GM21576 (cell line): ENCODE data around the gene ADGRL2.

Source experiments
- ATAC-seq: cut with Tn5 transposase; IDR thresholded peaks from one replicate; pipeline ENCODE4 v1.9.1; 2021; ENCODE audit warnings: mild to moderate bottlenecking, moderate library complexity; ENCODE audit not compliant: unreplicated experiment

ADGRL2 gene

DNA sequence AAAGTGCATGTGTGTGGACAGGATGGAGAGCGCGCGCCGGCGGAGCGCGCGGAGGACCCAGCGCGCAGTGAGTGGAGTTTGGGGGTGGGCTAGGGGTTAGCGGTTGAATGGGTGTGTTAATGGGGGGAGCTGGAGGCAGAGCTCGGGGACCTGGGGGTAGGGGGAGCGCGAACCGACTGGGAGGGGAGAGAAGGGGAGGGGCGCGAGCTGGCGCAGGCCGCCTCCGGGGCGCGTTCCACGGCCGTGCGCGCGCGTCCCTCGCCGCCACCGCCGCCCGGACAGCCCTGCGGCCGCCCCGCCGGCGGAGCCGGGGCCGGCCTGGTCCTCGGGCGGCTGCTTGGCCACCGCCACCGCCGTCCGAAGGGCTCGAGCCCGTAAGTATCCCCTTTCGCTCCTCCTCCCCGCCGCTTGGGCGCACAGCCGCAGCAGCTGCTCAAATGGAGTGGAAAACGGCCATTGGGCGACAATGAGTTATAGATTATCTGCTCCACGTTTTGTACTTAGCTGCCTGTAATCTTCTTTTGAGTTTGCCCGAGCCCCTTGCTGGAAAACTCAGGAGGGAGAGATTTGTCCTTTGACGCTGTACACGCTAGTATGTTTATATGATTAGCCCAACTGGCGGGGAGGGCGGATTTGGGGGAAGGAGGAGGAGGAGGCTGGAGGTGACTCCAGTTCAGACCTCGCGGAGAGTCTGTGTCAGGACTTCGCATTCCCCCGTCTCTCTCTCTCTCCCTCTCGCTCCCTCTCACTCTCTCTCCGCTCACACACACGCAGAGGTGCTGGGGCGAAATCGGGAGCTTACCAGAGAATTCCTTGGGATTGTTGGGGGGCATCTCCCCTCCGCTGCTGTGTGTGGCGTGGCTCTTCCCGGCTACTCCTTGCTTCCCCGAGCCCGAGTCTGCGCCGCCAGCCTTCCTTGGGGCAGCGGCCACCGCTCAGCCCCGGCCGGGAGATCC lies at the start of gene ADGRL2:
TSS of gene ADGRL2 (plus strand) at position 240 of the 956 bp plus-strand sequence. CDS start 36,051 bp downstream, outside the sequence.
- no peak for ATAC-seq

DNA sequence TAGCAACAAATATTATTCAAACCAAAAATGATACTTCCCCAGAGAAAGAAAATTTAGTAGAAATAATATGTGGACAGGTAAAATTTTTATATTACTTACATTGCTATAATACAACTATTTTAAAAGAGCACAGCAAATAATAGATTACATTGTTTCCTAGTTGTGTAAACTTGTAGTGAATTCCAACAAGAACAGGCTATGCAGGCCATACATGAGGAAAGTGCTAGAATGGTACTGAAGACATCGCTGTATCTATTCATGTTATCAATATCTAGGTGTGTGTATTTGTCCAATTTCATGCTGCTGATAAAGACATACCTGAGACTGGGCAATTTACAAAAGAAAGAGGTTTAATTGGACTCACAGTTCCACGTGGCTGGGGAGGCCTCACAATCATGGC lies 47.9 kb upstream of the ADGRL2 start:
- ATAC-seq = no peak

DNA sequence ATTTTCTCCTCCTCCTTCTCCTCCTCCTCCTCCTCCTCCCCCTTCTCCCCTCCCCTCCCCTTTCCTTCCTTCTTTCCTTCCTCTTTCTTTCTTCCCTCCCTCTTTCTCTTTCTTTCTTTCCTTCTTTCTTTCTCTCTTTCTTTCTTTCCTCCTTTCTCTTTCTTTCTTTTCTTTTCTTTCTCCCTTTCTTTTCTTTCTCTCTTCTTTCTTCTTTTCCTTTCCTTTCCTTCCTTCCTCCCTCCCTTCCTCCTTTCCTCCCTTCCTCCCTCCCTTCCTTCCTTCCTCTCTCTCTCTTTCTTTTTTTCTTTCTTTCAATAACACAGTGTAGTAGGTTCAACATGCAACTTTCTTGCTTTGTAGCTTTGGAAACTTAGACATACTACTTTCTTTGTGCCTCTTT lies 46.3 kb upstream of the ADGRL2 start:
- ATAC-seq = no peak

DNA sequence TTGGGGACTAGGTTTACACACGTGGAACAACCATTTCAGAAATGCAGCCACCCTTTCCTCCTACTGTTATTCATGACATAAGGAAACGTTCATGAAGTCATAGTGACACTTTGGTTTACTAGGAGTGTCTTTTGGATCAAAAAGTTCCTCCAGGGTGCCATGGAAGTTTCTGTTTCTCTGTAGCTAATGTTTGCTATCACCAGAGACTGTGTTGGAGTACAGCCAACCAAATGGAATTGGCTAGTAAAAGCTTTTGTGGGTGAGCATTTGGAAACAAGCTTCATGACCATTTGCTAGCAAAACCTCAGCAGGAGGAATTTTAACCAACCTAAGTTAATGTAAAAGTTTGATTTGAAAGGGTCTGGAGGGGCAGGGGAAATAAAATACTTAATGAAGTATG lies 43.9 kb upstream of the ADGRL2 start:
- ATAC-seq = no peak

DNA sequence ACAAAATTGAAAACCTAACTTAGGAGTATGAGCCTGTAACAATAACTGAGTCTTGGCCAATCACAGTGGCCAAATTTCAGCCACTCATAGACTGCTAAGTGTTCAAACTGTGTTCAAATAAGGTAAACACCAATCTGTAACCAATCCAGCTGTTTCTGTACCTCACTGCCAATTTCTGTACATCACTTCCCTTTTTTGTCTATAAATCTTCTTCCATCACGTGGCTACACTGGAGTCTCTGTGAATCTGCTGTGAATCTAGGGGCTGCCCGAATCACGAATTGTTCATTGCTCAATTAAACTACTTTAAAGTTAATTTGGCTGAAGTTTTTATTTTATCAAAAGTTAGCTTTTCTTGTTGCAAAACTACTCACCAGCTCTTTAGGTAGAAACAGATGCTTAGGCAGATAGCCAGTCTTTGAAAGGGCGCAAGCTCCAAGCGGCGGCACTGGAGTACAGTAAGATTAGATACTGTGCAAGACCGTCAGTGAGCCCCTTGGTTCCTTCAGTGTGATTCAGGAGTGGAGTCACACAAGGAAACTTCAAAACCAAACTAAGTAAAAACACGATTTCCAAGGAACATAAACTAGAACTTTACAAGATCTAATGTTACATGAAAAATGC lies 43.2 kb upstream of the ADGRL2 start:
- ATAC-seq = no peak

DNA sequence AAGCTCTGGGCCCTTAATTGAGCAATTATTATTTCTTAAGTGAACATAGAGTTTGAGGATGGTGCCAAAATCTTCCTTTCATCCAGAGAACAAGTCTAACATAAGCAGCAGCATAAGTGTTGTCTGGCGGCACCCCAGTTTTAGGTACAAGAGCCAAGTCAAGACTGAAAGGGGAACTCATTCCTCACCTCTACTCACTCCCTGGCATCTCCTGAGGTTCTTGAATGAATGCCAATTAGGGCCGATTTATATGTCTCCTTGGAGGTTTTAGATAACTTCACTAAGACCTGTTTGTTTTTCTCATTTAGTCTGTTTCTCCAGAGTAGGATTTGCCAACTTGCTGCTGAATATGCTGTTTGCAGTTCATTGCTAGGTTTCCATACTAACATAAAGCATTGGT lies 42.6 kb upstream of the ADGRL2 start:
- ATAC-seq = no peak

DNA sequence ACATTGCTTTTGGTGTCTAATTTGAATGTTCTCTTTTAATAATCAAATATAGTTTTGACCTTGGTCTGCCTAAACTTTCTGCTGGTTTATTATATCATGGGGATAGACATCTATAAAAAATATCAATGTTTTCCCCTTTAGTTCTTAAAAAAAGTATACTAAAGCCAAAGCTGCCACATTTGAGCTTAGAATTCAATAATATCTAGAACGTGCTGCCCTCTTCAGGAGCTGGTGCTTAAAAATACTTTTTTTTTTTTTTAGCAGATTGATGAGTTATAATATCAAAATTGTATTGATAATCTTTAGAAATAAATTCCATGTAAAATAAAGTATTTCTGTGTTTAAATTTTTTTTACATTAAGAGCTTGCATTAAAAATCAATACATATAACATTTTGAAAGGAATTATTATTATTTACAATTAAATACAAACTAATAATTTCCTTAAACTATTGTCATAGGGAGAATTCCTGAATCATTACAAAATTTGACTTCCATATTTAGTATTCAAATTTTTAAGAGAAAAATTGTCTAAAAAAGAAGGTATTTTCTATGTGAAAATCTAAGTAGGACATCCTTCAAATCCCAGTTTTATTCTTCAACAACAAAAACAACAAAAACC lies 40.1 kb upstream of the ADGRL2 start:
- no peak for ATAC-seq

DNA sequence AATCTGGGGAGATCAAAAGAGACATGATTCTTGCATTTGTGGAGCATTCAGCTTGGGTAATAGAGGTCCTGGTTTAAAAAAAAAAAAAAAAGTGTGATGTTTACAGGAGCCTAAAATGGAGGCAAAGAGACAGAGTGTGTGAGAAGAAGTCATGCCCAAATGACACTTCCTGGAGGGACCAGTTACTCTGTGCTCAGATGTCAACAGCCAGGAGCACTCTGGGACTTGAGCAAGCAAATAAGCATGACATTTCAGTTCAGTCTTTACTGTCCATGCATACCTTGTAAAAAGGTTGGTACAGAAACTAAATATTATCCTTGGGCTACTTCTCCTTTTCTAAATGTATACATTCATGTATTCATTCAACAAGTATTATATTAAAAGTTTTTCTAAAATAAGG lies 25.2 kb upstream of the ADGRL2 start:
- ATAC-seq = no peak

DNA sequence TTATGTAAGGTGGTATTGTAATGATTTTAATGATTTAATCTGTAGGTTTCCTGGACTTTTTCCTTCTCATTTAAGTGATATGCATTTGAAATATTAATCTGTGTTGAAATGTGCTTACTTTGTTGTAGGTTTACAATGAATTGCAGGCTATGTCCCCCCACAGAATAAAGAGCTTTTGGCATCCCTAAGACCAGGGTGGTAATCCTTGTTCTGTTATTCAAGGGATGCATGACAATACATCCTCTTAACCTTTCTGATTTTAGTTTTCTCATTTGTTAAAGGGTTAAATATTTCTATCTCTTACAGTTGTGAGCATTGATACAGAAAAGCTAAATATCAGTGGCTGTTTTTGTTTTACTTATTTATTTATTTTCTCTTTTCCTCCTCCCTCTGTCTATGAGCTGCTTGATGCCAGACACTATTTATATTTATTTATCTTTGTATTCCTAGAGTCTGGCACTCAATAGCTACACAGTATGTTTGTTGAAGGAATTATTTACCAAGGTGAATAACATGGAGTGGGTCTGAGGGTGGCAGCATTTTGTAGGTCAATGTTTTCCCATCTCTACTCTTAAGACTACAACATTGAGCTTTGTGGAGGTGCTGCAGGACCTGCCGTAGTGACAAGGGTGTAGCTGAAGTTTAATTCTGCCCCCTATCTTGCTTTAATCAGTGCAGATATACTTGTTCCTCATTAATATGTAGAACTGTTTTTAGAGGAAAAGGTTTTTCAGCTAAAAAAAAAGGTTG lies 19.9 kb upstream of the ADGRL2 start:
- ATAC-seq = no peak

DNA sequence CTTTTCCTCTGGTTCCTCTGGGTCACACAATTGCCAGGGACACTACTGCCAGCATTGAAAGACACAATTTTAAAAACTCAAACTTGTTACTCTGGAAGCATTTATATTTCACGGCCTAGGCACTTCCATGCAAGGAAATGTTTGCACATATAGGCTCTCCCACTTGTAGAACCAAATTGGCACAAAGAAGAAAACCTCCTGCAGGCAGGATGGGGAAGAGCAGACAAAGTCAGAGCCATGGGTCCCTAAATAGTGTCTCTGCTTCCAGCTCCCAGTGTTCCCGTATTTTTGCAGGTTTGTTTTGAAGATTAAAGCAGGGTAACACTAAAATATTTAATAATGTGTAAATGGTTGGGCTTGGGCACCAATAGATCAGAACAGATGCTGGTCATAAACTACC lies 19.0 kb upstream of the ADGRL2 start:
- ATAC-seq = no peak

DNA sequence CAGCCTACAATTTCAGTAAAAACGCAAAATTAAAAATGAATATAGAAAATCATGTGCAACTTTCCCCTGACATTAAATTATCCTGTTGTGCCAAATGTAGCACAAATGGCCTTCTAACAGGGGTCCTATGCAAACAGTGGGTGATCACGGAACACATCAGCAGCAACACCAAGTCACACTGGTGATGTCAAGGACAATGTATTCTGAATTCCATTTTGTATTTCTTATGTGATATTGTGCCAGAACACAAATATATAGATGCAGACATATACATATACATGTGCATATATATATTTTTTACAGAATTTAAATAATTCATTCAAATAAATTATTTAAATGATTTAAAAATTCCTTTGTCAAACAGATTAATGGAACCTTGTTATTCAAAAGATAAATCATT lies 8.6 kb upstream of the ADGRL2 start:
- no peak for ATAC-seq

DNA sequence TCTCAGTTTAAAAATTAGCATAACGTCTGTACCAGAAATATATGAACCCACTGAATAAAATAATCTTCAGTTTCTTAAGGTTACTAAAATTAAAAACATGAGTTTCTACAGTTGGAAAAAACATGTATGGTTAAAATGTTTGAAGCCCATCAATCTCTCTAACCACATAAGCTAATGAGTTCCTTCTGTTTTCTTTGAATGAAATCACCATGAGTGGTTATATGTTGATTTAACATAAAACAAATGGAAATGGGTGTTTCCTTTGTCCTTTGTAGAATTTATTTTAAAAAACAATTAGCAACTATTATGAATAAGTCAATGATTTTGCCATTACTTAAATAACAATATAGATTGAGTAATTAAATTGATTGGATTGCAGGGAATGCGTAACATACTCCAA lies 3.0 kb upstream of the ADGRL2 start:
- ATAC-seq = no peak

DNA sequence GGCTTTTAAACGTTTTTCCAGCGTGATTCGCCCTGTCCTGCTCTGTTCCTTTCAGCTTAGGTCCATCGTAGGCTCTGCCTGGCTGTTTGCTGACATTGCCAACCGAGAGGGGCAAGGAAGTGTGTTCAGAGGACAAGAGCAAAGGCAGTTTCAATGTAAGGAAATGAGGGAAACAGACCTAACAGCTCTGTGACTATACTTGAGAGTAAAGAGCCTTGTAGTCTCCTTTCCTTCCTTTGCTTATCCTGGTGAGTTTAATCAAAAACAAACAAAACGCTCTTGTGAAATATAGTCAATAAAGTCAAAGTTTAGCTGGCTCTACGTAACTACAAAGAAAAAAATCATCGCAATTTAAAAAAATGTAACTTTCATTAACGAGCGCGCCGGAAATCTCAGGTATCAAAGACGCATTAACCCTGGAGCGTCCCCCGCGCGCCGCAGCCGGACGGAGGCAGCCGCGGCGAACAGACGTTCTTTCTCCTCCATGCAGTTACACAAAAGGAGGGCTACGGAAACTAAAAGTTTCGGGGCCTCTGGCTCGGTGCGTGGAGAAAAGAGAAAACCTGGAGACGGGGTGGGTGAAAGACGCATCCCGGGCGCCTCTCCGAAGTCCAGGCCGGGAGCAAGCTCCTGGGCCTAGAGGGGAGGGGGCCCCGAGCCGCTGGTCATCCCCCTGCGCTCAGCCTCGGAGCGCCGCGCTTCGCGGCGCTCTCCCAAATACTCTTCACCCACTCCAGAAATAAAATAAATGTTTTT lies 617 bp upstream of the ADGRL2 start:
- ATAC-seq = no peak

DNA sequence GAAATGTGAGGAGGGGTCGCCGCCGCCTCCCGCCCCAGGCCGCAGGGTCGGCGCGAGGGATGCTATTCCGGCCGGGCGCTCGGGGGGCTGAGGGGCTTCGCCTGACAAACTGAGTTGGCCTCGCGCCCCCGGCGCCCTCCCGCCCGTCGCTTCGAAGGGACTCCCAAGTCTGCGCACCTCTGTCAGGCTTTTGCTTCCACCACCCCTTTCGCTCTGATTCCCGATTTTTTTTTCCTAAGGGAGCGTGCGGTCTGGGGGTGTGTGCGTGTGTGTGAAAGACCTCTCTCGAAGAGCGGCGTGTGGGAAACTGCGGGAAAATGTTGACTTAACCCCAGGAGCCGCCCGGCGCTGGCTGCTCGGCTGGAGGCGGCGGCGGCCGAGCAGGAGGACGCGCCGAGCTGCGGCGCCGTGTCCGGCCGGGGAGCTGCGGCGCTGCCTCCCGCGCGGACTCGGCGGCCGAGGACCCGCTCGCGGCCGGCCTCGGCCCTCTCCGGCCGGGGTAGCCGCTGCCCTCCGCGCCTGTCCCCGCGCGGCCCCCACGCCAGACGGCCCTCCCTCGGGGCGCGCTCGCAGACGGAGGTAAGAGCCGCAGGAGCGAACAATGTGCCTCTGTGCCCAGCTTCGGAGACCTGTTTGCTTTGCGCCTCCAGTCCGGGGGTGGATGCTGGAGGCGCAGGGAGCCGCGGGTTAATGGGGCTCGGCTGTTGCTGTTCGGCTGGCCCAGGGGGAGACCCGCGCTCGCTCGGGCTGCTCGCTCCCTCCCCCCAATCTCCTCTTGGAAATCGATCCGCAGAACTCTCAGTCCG lies 1.1 kb downstream of the ADGRL2 start:
- no peak for ATAC-seq

DNA sequence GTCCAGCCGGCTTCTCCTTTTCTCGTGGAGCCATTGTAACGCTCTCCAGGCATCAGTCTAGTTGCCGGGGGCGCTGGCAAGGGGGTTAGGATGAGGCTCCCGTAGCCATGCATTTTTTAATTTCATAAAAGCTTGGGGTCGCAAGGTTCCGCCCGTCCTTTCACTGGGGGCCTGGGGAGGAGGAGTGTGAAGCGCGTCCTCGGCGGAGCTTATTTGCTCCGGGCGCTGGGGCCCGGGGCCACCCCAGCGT lies 1.6 kb downstream of the ADGRL2 start:
- no peak for ATAC-seq

DNA sequence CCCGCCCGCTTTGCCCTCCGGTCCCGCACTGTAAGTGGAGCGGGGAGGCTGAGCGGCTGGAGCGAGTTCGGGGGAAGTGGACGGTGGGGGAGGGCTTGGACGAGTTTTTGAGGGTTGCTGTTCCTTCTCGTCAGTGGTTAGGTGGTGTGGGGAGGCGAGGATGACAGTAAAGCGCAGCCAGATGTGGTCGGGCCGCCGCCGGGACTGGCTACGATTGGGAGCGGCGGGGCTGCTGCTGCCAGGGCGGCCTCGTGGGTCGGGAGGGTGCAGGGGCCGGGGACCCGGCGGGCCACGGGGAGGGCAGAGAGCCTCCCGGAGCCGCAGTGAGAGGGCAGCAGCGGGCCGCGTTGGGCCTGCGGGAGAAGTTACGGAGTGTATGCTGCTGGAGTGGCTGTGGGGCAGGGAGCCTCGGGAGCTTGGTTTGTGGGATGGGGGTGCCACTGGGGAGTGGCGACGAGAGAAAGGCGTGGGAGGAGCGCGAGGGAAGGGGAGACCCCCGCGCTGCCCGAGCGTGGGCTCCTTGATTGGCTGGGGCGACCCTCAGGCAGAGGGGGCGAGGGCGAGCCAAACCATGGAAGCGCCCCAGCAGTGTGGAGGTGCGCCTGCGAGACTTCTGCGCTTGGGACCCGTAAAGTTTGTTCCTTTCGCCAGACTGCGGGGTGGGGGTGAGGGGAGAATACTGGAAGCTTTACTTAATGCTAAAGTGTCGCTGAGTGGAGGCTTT lies 2.1 kb downstream of the ADGRL2 start:
- ATAC-seq = no peak

DNA sequence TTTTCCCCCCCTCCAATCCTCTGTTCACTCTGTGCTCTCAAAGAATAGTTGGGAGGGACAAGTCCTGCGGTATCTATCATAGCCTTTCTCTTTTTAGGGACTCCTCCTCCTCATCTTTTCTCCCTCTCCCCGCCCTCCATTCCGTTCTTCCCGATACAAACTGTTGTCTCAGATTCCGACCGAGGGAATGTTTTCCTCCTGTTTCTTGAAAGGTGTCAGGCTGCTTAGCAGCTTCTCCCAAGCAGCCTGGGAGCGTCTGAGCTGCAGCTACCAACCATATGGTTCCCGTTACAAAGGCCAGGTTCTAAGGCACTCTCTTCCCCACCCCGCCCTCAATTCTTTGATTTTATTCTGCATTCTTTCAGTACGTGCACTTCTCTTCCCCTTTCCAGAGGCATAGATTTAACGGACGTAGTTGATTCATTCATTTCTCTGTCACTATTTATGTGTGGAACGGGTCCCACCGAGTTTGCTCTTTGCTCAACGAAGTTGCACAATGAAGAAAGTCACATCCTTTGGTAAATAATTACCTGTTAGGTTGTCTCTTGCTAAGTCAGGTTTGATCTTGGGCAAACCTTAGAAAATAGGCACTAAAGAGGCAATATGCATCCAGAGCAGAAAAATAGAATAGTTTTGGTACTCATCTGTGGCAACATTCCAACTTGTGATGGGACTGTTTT lies 2.8 kb downstream of the ADGRL2 start:
- no peak for ATAC-seq

DNA sequence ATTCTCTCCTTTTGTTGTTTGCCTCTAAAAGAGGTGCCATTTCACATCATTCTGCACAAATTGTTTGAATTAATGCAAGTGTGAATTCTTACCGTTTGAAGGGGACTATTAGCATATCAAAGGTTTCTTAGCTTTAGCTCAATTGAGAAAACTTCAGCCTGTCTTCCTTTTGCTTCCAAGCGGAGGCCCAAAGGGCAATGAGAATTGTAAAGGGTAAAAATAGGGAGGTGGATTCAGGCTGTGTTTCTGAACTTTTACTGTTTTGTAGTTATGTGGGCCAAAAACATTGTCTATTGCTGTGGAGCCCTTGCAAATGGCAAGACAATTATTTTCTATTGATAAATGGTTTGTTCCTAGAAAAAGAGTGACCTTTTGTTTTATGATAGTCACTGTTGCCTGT lies 3.6 kb downstream of the ADGRL2 start:
- ATAC-seq = no peak
